H1 (cell line): Measurements from ENCODE around the gene VAMP3. TPM values are rescaled to one million over a fixed set of nuclear protein-coding genes. Genes with fewer than 3 reads are reported as not detected.

Experiments
- BCL11A ChIP-seq, 2 experiments: IDR thresholded peaks; one replicate each; pipeline ENCODE4 v1.6.1; 2011; ENCODE audit warnings: low read depth in 2 of 2, low read length in 2 of 2, mild to moderate bottlenecking in 2 of 2
- CREB1 ChIP-seq: IDR thresholded peaks from 2 replicates; pipeline ENCODE4 v1.6.1; 2012; ENCODE audit warnings: inconsistent platforms
- SP2 ChIP-seq: IDR thresholded peaks from 2 replicates; pipeline ENCODE4 v1.6.1; 2012; ENCODE audit warnings: mild to moderate bottlenecking, low read length, inconsistent platforms
- ZNF274 ChIP-seq: IDR thresholded peaks from 2 replicates; pipeline ENCODE4 v1.7.0; 2012; ENCODE audit warnings: low read length, borderline replicate concordance; ENCODE audit errors: extremely low read depth
- polyA plus RNA-seq, 7 experiments: library from polyadenylated mRNA; depleted of rRNA in 3 of 7; stranded (reverse) in 5 of 7; unstranded in 2 of 7; fragments of >200 nt in 5 of 7; fragments of 200-250 nt in 2 of 7; gene quantifications; 1 replicate in 5 of 7; 2 replicates in 1 of 7; 4 replicates in 1 of 7; pipeline versions ENCODE4 v1.2.1 to v1.2.3, GENCODE V29; 2011 to 2013; ENCODE audit warnings: missing spikeins in 2 of 7, mixed read lengths in 2 of 7
- total RNA-seq: library from RNA; stranded (reverse); fragmentation: NEBNext Ultra II Directional; extraction: Animal tissue kit (Norgen Biotek cat#: 25700); gene quantifications from 2 replicates; pipeline ENCODE4 v1.2.1, GENCODE V29; 2021

The VAMP3 gene
- total and polyA plus RNA-seq, 2 of the 8 experiments (the other 6 are each of a cell fraction or from before 2014, with no cell fraction given): 27.9 to 36.7 TPM

- no peak for TF ChIP-seq ZNF274
- TF ChIP-seq CREB1: no peak
- no peak for TF ChIP-seq SP2
- TF ChIP-seq BCL11A (IDR thresholded peaks at IDR 0.05; ENCODE audit: low read depth in 2 of 2, low read length in 2 of 2): no peak
Measured at GRCh38 chr1:7753641-7754040, 17.5 kb upstream of the VAMP3 start (continued).
